ENCODE data around the gene SPCS3. TPM values are rescaled to one million over a fixed set of nuclear protein-coding genes. Genes with fewer than 3 reads are reported as not detected.

Gene SPCS3
- total RNA-seq, 4 donors from 2014 or later, result 32.6 to 73.1 (median 57.5) TPM

- Histone ChIP-seq H3K36me3 (no peaks in the 10 kb centered on the region), H3K4me1 (no peaks in the 10 kb centered on the region), H3K27me3 (no peaks in the 10 kb centered on the region), H3K27ac (no peak overlapping the region), H3K9me3 (no peaks in the 10 kb centered on the region), H3K4me3 (no peak overlapping the region)
- TF ChIP-seq CTCF (IDR thresholded peaks at IDR 0.05) (no peak), POLR2A (IDR thresholded peaks at IDR 0.05) (no peak), EP300 (IDR thresholded peaks at IDR 0.05) (no peak), POLR2AphosphoS5 (IDR thresholded peaks at IDR 0.05) (no peak)
- ATAC-seq, result no peak
- WGBS, 2 donors (ENCODE audit: low coverage in 1 of 2), result 64 to 68% methylated on average over 4 of the region's 4 CpGs
Measured at GRCh38 chr4:176357359-176358082, 37.8 kb downstream of the SPCS3 start.

- no peak for ATAC-seq
- TF ChIP-seq EP300 (IDR thresholded peaks at IDR 0.05), result no peak
- TF ChIP-seq CTCF (IDR thresholded peaks at IDR 0.05), result no peak
- TF ChIP-seq POLR2AphosphoS5 (IDR thresholded peaks at IDR 0.05), result no peak
- TF ChIP-seq POLR2A (IDR thresholded peaks at IDR 0.05), result no peak
- no peak overlapping the region for H3K27ac ChIP-seq
- no peaks in the 10 kb centered on the region for H3K36me3 ChIP-seq
- no peaks in the 10 kb centered on the region for H3K4me1 ChIP-seq
- H3K9me3 ChIP-seq, result no peaks in the 10 kb centered on the region
- 92 to 94% methylated on average over 1 to 3 of the region's 3 CpGs for WGBS, 2 donors (ENCODE audit: low coverage in 1 of 2)
- H3K4me3 ChIP-seq, result no peak overlapping the region
- no peaks in the 10 kb centered on the region for H3K27me3 ChIP-seq
Measured at GRCh38 chr4:176358083-176358469, 38.3 kb downstream of the SPCS3 start.

- Histone ChIP-seq H3K4me3 (no peak overlapping the region), H3K9me3 (no peaks in the 10 kb centered on the region), H3K4me1 (no peaks in the 10 kb centered on the region), H3K27ac (no peak overlapping the region), H3K36me3 (no peaks in the 10 kb centered on the region), H3K27me3 (no peaks in the 10 kb centered on the region)
- no peak for ATAC-seq
- TF ChIP-seq POLR2A (IDR thresholded peaks at IDR 0.05), result no peak
- TF ChIP-seq CTCF (IDR thresholded peaks at IDR 0.05), result no peak
- TF ChIP-seq POLR2AphosphoS5 (IDR thresholded peaks at IDR 0.05), result no peak
- TF ChIP-seq EP300 (IDR thresholded peaks at IDR 0.05), result no peak
- WGBS, 2 donors (ENCODE audit: low coverage in 1 of 2), result 46 to 50% methylated on average over 1 to 2 of the region's 2 CpGs
Measured at GRCh38 chr4:176359590-176359989, 39.8 kb downstream of the SPCS3 start.

- Histone ChIP-seq H3K27ac (no peak overlapping the region), H3K9me3 (no peaks in the 10 kb centered on the region), H3K36me3 (no peaks in the 10 kb centered on the region), H3K4me1 (no peaks in the 10 kb centered on the region), H3K4me3 (no peak overlapping the region), H3K27me3 (no peaks in the 10 kb centered on the region)
- no peak for TF ChIP-seq POLR2AphosphoS5 (IDR thresholded peaks at IDR 0.05)
- no peak for TF ChIP-seq CTCF (IDR thresholded peaks at IDR 0.05)
- TF ChIP-seq POLR2A (IDR thresholded peaks at IDR 0.05), result no peak
- no peak for TF ChIP-seq EP300 (IDR thresholded peaks at IDR 0.05)
- no peak for ATAC-seq
Measured at GRCh38 chr4:176360446-176360845, 40.7 kb downstream of the SPCS3 start.

- Histone ChIP-seq H3K27ac (no peak overlapping the region), H3K9me3 (peaks cover 0 to 12% (median 0%) of the 10 kb centered on the region in 3 donors), H3K27me3 (no peaks in the 10 kb centered on the region), H3K4me3 (no peak overlapping the region), H3K36me3 (no peaks in the 10 kb centered on the region), H3K4me1 (no peaks in the 10 kb centered on the region)
- TF ChIP-seq POLR2A (IDR thresholded peaks at IDR 0.05) (no peak), EP300 (IDR thresholded peaks at IDR 0.05) (no peak), CTCF (IDR thresholded peaks at IDR 0.05) (no peak), POLR2AphosphoS5 (IDR thresholded peaks at IDR 0.05) (no peak)
- ATAC-seq, result no peak
- 56 to 57% methylated on average over 1 of the region's 1 CpG for WGBS, 2 donors (ENCODE audit: low coverage in 1 of 2)
Measured at GRCh38 chr4:176363072-176363471, 43.3 kb downstream of the SPCS3 start.
